GM23338 (cell line): ENCODE data around the gene BTBD9. TPM values are rescaled to one million over a fixed set of nuclear protein-coding genes. Genes with fewer than 3 reads are reported as not detected.

Experiments
- ATAC-seq: fragments of 200-7000 bp; cut with Tn5 transposase; 3 replicates; pipeline ENCODE4 v1.9.1; 2020
- DNase-seq: peaks from one replicate; pipeline ENCODE4 v3.0.0-alpha.2; 2015; ENCODE audit warnings: low spot score
- H2AFZ ChIP-seq: fragments of 200-600 bp; sonication (generic); 2 replicates; pipeline ENCODE4 v1.8.0; 2016; ENCODE audit warnings: antibody characterized with exemption, mild to moderate bottlenecking, moderate library complexity
- H3F3A ChIP-seq: fragments of 200-600 bp; sonication (generic); replicated peaks from 2 replicates; pipeline ENCODE4 v1.8.0; 2017; ENCODE audit warnings: antibody characterized with exemption, mixed run types, low read depth
- H3K27ac ChIP-seq: fragments of 200-600 bp; sonication (generic); 2 replicates; pipeline ENCODE4 v1.6.1; 2016; ENCODE audit warnings: low read depth
- H3K27me3 ChIP-seq: fragments of 200-600 bp; sonication (generic); 2 replicates; pipeline ENCODE4 v1.8.0; 2016; ENCODE audit warnings: mild to moderate bottlenecking, mixed run types, moderate library complexity; ENCODE audit not compliant: insufficient read depth
- H3K36me3 ChIP-seq: fragments of 200-600 bp; sonication (generic); 2 replicates; pipeline ENCODE4 v1.8.0; 2016; ENCODE audit warnings: mild to moderate bottlenecking; ENCODE audit not compliant: insufficient read depth
- H3K4me1 ChIP-seq: fragments of 200-600 bp; sonication (generic); 2 replicates; pipeline ENCODE4 v1.8.0; 2016; ENCODE audit warnings: mild to moderate bottlenecking, moderate library complexity; ENCODE audit not compliant: insufficient read depth
- H3K4me2 ChIP-seq: fragments of 200-600 bp; sonication (generic); 2 replicates; pipeline ENCODE4 v1.7.1; 2017; ENCODE audit warnings: mixed run types
- H3K4me3 ChIP-seq: fragments of 200-600 bp; sonication (generic); 2 replicates; pipeline ENCODE4 v1.6.1; 2016; ENCODE audit warnings: mixed run types
- H3K79me2 ChIP-seq: fragments of 200-600 bp; sonication (generic); replicated peaks from 2 replicates; pipeline ENCODE4 v1.8.0; 2017; ENCODE audit warnings: mild to moderate bottlenecking; ENCODE audit not compliant: insufficient read depth
- H3K9me2 ChIP-seq: fragments of 200-600 bp; sonication (generic); 2 replicates; pipeline ENCODE4 v1.8.0; 2017; ENCODE audit not compliant: insufficient read depth
- H4K20me1 ChIP-seq: fragments of 200-600 bp; sonication (generic); replicated peaks from 2 replicates; pipeline ENCODE4 v1.8.0; 2017; ENCODE audit warnings: mild to moderate bottlenecking; ENCODE audit not compliant: insufficient read depth
- H3K27ac Mint-ChIP-seq: 2 replicates; pipeline ENCODE4 v1.8.0; 2020; ENCODE audit warnings: inconsistent platforms, mild to moderate bottlenecking, moderate library complexity, mixed read lengths
- H3K27me3 Mint-ChIP-seq: 3 replicates; pipeline ENCODE4 v1.8.0; 2022; ENCODE audit warnings: low read depth, mild to moderate bottlenecking, moderate library complexity, mixed read lengths, inconsistent platforms; ENCODE audit not compliant: insufficient read depth, poor library complexity
- H3K36me3 Mint-ChIP-seq: 3 replicates; pipeline ENCODE4 v1.8.0; 2021; ENCODE audit warnings: low read depth, mild to moderate bottlenecking, inconsistent platforms, moderate library complexity, mixed read lengths
- H3K4me1 Mint-ChIP-seq: 3 replicates; pipeline ENCODE4 v1.8.0; 2020; ENCODE audit warnings: mild to moderate bottlenecking, inconsistent platforms, mixed read lengths
- H3K4me3 Mint-ChIP-seq: 3 replicates; pipeline ENCODE4 v1.8.0; 2021; ENCODE audit warnings: moderate library complexity, mild to moderate bottlenecking, inconsistent platforms, mixed read lengths
- H3K9me3 Mint-ChIP-seq: 3 replicates; pipeline ENCODE4 v1.8.0; 2020; ENCODE audit warnings: moderate library complexity, mild to moderate bottlenecking, inconsistent platforms, mixed read lengths
- NANOG ChIP-seq: IDR thresholded peaks from 2 replicates; pipeline ENCODE4 v1.6.1; 2016; ENCODE audit warnings: antibody characterized with exemption, borderline replicate concordance
- POLR2AphosphoS5 ChIP-seq: IDR thresholded peaks from 2 replicates; pipeline ENCODE4 v1.6.1; 2016; ENCODE audit warnings: antibody characterized with exemption, low read depth
- REST ChIP-seq: IDR thresholded peaks from one replicate; pipeline ENCODE4 v1.6.1; 2018; ENCODE audit warnings: antibody characterized with exemption; ENCODE audit not compliant: unreplicated experiment
- ZNF331 ChIP-seq: fragments of 250-450 bp; sonication (Bioruptor Pico); IDR thresholded peaks from 2 replicates; pipeline ENCODE4 v1.5.0; 2020; ENCODE audit warnings: low read depth, mild to moderate bottlenecking, moderate library complexity
- polyA plus RNA-seq: library from polyadenylated mRNA; unstranded; fragments of >200 nt; fragmentation: Nextera tagmentation; extraction: Ambion mirVana; gene quantifications from 2 replicates; pipeline ENCODE4 v1.2.1, GENCODE V29; 2016
- total RNA-seq: library from RNA; depleted of rRNA; stranded (reverse); fragments of >200 nt; shearing (Covaris generic); gene quantifications from 2 replicates; pipeline ENCODE4 v1.2.3, GENCODE V29; 2014
- TF ChIP-seq, protein P1 (sequence below), 2 experiments: fragments of 200-600 bp in 1 of 2; sonication (generic) in 1 of 2; conservative IDR thresholded peaks; 2 replicates each; pipeline versions ENCODE4 v1.5.1 to v1.6.1; 2016 to 2017; ENCODE audit warnings: antibody characterized with exemption in 2 of 2, low read depth in 2 of 2, mild to moderate bottlenecking in 2 of 2, moderate library complexity in 1 of 2
- TF ChIP-seq, protein P2 (sequence below): fragments of 250-450 bp; sonication (Bioruptor Pico); IDR thresholded peaks from 2 replicates; pipeline ENCODE4 v1.5.0; 2020; ENCODE audit warnings: mild to moderate bottlenecking, moderate library complexity

The BTBD9 gene
- total and polyA plus RNA-seq, 2 experiments from 2014 or later: 4.2 to 5.3 TPM

- DNase-seq (peak; percentile 19), ATAC-seq (peak; percentile 81)
- Mint-ChIP-seq H3K27me3 (no peaks in the 10 kb centered on the region), H3K9me3 (no peaks in the 10 kb centered on the region), H3K4me1 (peaks cover 10% of the 10 kb centered on the region), H3K36me3 (no peaks in the 10 kb centered on the region), H3K4me3 (no peak overlapping the region), H3K27ac (no peak overlapping the region)
- Histone ChIP-seq H3K9me2 (no peaks in the 10 kb centered on the region), H3K79me2 (no peaks in the 10 kb centered on the region), H3K27me3 (no peaks in the 10 kb centered on the region), H3K4me3 (no peak overlapping the region), H4K20me1 (no peaks in the 10 kb centered on the region), H3K27ac (no peak overlapping the region), H3F3A (no peaks in the 10 kb centered on the region), H2AFZ (no peak overlapping the region), H3K36me3 (no peaks in the 10 kb centered on the region), H3K4me1 (peaks cover 20% of the 10 kb centered on the region), H3K4me2 (peak overlapping the region; percentile 60)
- TF ChIP-seq NANOG (no peak), POLR2AphosphoS5 (no peak), ZNF331 (CRISPR knock-in tag) (no peak), REST (no peak)
- TF ChIP-seq, protein P1, sequence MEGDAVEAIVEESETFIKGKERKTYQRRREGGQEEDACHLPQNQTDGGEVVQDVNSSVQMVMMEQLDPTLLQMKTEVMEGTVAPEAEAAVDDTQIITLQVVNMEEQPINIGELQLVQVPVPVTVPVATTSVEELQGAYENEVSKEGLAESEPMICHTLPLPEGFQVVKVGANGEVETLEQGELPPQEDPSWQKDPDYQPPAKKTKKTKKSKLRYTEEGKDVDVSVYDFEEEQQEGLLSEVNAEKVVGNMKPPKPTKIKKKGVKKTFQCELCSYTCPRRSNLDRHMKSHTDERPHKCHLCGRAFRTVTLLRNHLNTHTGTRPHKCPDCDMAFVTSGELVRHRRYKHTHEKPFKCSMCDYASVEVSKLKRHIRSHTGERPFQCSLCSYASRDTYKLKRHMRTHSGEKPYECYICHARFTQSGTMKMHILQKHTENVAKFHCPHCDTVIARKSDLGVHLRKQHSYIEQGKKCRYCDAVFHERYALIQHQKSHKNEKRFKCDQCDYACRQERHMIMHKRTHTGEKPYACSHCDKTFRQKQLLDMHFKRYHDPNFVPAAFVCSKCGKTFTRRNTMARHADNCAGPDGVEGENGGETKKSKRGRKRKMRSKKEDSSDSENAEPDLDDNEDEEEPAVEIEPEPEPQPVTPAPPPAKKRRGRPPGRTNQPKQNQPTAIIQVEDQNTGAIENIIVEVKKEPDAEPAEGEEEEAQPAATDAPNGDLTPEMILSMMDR (conservative IDR thresholded peaks at IDR 0.05; ENCODE audit: low read depth in 2 of 2): no peak
- TF ChIP-seq, protein P2, sequence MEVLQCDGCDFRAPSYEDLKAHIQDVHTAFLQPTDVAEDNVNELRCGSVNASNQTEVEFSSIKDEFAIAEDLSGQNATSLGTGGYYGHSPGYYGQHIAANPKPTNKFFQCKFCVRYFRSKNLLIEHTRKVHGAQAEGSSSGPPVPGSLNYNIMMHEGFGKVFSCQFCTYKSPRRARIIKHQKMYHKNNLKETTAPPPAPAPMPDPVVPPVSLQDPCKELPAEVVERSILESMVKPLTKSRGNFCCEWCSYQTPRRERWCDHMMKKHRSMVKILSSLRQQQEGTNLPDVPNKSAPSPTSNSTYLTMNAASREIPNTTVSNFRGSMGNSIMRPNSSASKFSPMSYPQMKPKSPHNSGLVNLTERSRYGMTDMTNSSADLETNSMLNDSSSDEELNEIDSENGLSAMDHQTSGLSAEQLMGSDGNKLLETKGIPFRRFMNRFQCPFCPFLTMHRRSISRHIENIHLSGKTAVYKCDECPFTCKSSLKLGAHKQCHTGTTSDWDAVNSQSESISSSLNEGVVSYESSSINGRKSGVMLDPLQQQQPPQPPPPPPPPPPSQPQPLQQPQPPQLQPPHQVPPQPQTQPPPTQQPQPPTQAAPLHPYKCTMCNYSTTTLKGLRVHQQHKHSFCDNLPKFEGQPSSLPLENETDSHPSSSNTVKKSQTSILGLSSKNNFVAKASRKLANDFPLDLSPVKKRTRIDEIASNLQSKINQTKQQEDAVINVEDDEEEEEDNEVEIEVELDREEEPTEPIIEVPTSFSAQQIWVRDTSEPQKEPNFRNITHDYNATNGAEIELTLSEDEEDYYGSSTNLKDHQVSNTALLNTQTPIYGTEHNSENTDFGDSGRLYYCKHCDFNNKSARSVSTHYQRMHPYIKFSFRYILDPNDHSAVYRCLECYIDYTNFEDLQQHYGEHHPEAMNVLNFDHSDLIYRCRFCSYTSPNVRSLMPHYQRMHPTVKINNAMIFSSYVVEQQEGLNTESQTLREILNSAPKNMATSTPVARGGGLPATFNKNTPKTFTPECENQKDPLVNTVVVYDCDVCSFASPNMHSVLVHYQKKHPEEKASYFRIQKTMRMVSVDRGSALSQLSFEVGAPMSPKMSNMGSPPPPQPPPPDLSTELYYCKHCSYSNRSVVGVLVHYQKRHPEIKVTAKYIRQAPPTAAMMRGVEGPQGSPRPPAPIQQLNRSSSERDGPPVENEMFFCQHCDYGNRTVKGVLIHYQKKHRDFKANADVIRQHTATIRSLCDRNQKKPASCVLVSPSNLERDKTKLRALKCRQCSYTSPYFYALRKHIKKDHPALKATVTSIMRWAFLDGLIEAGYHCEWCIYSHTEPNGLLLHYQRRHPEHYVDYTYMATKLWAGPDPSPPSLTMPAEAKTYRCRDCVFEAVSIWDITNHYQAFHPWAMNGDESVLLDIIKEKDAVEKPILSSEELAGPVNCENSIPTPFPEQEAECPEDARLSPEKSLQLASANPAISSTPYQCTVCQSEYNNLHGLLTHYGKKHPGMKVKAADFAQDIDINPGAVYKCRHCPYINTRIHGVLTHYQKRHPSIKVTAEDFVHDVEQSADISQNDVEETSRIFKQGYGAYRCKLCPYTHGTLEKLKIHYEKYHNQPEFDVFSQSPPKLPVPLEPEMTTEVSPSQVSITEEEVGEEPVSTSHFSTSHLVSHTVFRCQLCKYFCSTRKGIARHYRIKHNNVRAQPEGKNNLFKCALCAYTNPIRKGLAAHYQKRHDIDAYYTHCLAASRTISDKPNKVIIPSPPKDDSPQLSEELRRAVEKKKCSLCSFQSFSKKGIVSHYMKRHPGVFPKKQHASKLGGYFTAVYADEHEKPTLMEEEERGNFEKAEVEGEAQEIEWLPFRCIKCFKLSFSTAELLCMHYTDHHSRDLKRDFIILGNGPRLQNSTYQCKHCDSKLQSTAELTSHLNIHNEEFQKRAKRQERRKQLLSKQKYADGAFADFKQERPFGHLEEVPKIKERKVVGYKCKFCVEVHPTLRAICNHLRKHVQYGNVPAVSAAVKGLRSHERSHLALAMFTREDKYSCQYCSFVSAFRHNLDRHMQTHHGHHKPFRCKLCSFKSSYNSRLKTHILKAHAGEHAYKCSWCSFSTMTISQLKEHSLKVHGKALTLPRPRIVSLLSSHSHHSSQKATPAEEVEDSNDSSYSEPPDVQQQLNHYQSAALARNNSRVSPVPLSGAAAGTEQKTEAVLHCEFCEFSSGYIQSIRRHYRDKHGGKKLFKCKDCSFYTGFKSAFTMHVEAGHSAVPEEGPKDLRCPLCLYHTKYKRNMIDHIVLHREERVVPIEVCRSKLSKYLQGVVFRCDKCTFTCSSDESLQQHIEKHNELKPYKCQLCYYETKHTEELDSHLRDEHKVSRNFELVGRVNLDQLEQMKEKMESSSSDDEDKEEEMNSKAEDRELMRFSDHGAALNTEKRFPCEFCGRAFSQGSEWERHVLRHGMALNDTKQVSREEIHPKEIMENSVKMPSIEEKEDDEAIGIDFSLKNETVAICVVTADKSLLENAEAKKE (CRISPR knock-in tag): no peak
These were observed 130.8 kb downstream of the BTBD9 start for GRCh38 chr6:38508894-38509293.
